Measurements from ENCODE around the gene FGF6. TPM values are rescaled to one million over a fixed set of nuclear protein-coding genes. Genes with fewer than 3 reads are reported as not detected.

Gene FGF6
- total RNA-seq, 2 experiments from 2014 or later, result not detected

DNA sequence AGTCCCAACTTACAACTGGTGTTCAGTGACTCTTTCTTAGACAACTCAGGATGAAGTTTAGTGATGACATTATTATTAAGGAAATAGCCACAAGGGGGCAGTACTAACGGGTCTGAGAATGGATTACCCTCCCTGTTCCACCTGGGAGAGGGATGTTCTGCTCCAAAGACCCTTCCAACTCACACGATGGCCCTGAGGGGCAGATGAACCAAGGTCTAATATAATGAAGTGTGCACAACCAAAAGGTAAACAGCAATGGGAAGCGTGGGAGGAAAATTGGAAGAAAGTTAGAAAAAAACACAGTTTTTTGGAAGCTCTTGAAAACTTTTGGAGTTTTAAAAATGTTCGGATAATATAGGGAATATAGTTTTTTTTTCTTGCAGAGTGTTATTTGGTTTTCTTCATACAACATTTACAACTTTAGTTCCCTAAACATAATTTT lies 24.0 kb downstream of the FGF6 start:
- H3K4me3 ChIP-seq (ENCODE audit: low read depth, low read length, poor library complexity, severe bottlenecking), result no peak overlapping the region
- no peak overlapping the region for H3K27ac ChIP-seq (ENCODE audit: low read depth, low read length, poor library complexity, severe bottlenecking)
- H3K9me2 ChIP-seq (ENCODE audit: insufficient read depth, low read length), result no peaks in the 10 kb centered on the region
- H2AFZ ChIP-seq (ENCODE audit: low read length), result no peak overlapping the region
- H3K4me2 ChIP-seq (ENCODE audit: low read length), result no peak overlapping the region
- no peaks in the 10 kb centered on the region for H3K4me1 ChIP-seq (ENCODE audit: insufficient read depth, low read length, poor library complexity, severe bottlenecking)
- POLR2A ChIA-PET, result no interaction called here
- H3K9me3 ChIP-seq (ENCODE audit: low read length), result no peaks in the 10 kb centered on the region
- BruUV-seq (replicated peaks), result no TSS peak
- no peaks in the 10 kb centered on the region for H3K36me3 ChIP-seq (ENCODE audit: insufficient read depth, low read length)
- H4K20me1 ChIP-seq (ENCODE audit: insufficient read depth, low read length), result no peaks in the 10 kb centered on the region
- DNase-seq (ENCODE audit: low spot score), result peak; percentile 60
- no peak for TF ChIP-seq EZH2phosphoT487 (IDR thresholded peaks at IDR 0.05; ENCODE audit: borderline replicate concordance, low read depth, low read length)
- TF ChIP-seq, protein P1, sequence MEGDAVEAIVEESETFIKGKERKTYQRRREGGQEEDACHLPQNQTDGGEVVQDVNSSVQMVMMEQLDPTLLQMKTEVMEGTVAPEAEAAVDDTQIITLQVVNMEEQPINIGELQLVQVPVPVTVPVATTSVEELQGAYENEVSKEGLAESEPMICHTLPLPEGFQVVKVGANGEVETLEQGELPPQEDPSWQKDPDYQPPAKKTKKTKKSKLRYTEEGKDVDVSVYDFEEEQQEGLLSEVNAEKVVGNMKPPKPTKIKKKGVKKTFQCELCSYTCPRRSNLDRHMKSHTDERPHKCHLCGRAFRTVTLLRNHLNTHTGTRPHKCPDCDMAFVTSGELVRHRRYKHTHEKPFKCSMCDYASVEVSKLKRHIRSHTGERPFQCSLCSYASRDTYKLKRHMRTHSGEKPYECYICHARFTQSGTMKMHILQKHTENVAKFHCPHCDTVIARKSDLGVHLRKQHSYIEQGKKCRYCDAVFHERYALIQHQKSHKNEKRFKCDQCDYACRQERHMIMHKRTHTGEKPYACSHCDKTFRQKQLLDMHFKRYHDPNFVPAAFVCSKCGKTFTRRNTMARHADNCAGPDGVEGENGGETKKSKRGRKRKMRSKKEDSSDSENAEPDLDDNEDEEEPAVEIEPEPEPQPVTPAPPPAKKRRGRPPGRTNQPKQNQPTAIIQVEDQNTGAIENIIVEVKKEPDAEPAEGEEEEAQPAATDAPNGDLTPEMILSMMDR (conservative IDR thresholded peaks at IDR 0.05; ENCODE audit: low read length), result peak; percentile 93
- H3K79me2 ChIP-seq (ENCODE audit: insufficient read depth, low read depth, low read length), result no peaks in the 10 kb centered on the region
- CTCF ChIA-PET (ENCODE audit: unreplicated experiment), result no interaction called here
- intact Hi-C loops (cut with micrococcal nuclease; ENCODE audit: unreplicated experiment), result loop anchor here (1.0 kb wide), 1 partner anchor 106 kb away; no protein-coding TSS in a partner anchor

DNA sequence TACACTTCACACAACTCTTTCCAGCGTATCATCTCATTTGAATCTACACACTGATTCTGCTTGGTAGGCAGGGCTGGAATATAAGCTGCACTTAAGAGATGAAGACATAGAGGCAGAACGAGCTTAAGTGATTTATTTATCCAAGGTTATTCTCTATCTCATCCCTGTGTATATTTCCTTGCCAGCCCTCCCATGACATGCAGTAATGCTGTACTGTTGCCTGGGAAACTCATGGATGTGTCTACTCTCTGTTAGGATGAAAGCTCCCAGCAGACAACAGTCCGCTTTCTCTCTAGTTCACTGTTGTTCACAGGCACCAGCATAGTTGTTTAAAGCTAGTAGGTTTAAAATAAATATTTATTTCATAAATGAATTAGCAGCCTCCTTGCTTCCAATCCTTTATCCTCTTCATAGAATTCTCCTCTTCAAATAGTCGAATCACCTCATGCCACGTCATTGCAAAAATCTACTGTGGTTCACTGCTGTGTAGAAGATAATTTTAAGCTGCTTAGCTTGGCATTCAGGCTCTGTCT lies 25.4 kb downstream of the FGF6 start:
- TF ChIP-seq, protein P1 (conservative IDR thresholded peaks at IDR 0.05; ENCODE audit: low read length), result no peak
- TF ChIP-seq EZH2phosphoT487 (IDR thresholded peaks at IDR 0.05; ENCODE audit: borderline replicate concordance, low read depth, low read length), result no peak
- H4K20me1 ChIP-seq (ENCODE audit: insufficient read depth, low read length), result no peaks in the 10 kb centered on the region
- no peak overlapping the region for H3K4me3 ChIP-seq (ENCODE audit: low read depth, low read length, poor library complexity, severe bottlenecking)
- no peaks in the 10 kb centered on the region for H3K9me2 ChIP-seq (ENCODE audit: insufficient read depth, low read length)
- H3K36me3 ChIP-seq (ENCODE audit: insufficient read depth, low read length), result no peaks in the 10 kb centered on the region
- H2AFZ ChIP-seq (ENCODE audit: low read length), result no peak overlapping the region
- H3K9me3 ChIP-seq (ENCODE audit: low read length), result no peaks in the 10 kb centered on the region
- intact Hi-C loops (cut with micrococcal nuclease; ENCODE audit: unreplicated experiment), result no loop called here
- ChIA-PET POLR2A (no interaction called here), CTCF (ENCODE audit: unreplicated experiment) (no interaction called here)
- no peak for DNase-seq (ENCODE audit: low spot score)
- no peak overlapping the region for H3K27ac ChIP-seq (ENCODE audit: low read depth, low read length, poor library complexity, severe bottlenecking)
- no peaks in the 10 kb centered on the region for H3K79me2 ChIP-seq (ENCODE audit: insufficient read depth, low read depth, low read length)
- H3K4me1 ChIP-seq (ENCODE audit: insufficient read depth, low read length, poor library complexity, severe bottlenecking), result no peaks in the 10 kb centered on the region
- no TSS peak for BruUV-seq (replicated peaks)
- H3K4me2 ChIP-seq (ENCODE audit: low read length), result no peak overlapping the region

DNA sequence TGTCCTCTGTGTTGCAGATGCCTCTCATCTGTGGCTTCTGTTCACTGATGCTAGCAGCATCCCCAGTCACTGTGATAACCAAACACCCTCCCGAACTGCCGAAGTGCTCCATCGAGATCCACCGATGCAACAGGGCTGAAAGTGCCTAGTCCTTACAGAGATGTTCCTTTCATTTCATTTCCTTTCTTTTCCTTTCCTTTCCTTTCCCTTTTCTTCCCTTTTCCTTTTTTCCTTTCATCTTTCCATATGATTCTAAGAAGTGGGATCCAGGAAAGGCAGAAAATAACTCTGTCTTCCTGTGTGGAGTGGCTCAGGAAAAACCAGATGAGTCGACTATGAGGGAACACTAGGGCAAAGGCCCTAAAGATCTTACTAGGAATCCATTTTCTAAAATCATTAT lies 26.7 kb downstream of the FGF6 start:
- H4K20me1 ChIP-seq (ENCODE audit: insufficient read depth, low read length), result no peaks in the 10 kb centered on the region
- H3K4me1 ChIP-seq (ENCODE audit: insufficient read depth, low read length, poor library complexity, severe bottlenecking), result no peaks in the 10 kb centered on the region
- no peak overlapping the region for H3K27ac ChIP-seq (ENCODE audit: low read depth, low read length, poor library complexity, severe bottlenecking)
- CTCF ChIA-PET (ENCODE audit: unreplicated experiment), result no interaction called here
- TF ChIP-seq, protein P1 (conservative IDR thresholded peaks at IDR 0.05; ENCODE audit: low read length), result no peak
- no peak for TF ChIP-seq EZH2phosphoT487 (IDR thresholded peaks at IDR 0.05; ENCODE audit: borderline replicate concordance, low read depth, low read length)
- no TSS peak for BruUV-seq (replicated peaks)
- H2AFZ ChIP-seq (ENCODE audit: low read length), result no peak overlapping the region
- POLR2A ChIA-PET, result no interaction called here
- H3K79me2 ChIP-seq (ENCODE audit: insufficient read depth, low read depth, low read length), result no peaks in the 10 kb centered on the region
- no peaks in the 10 kb centered on the region for H3K9me3 ChIP-seq (ENCODE audit: low read length)
- no peak overlapping the region for H3K4me3 ChIP-seq (ENCODE audit: low read depth, low read length, poor library complexity, severe bottlenecking)
- intact Hi-C loops (cut with micrococcal nuclease; ENCODE audit: unreplicated experiment), result no loop called here
- H3K4me2 ChIP-seq (ENCODE audit: low read length), result no peak overlapping the region
- H3K36me3 ChIP-seq (ENCODE audit: insufficient read depth, low read length), result no peaks in the 10 kb centered on the region
- no peaks in the 10 kb centered on the region for H3K9me2 ChIP-seq (ENCODE audit: insufficient read depth, low read length)
- DNase-seq (ENCODE audit: low spot score), result no peak

All from OCI-LY7 (cell line).